ENCODE measurements around the gene STRADA. TPM values are rescaled to one million over a fixed set of nuclear protein-coding genes. Genes with fewer than 3 reads are reported as not detected.

Gene STRADA
- total and polyA plus RNA-seq, 2 of the 8 experiments (the other 6 are each of a cell fraction or from before 2014, with no cell fraction given), result 35.6 to 43.3 TPM

- Histone ChIP-seq H3K4me3 (ENCODE audit: extremely low read depth in 1 of 4, insufficient read depth in 2 of 4, low read depth in 3 of 4, low read length in 4 of 4) (no peak overlapping the region), H3K27me3 (replicated peaks in 1 of 4; ENCODE audit: control insufficient read depth in 3 of 4, extremely low read depth in 1 of 4, insufficient read depth in 3 of 4, low read length in 3 of 4) (no peaks in the 10 kb centered on the region), H4K8ac (ENCODE audit: extremely low read depth, insufficient read depth, low read length) (no peak overlapping the region), H2BK120ac (replicated peaks; ENCODE audit: low read depth, low read length) (no peak overlapping the region), H2BK5ac (ENCODE audit: low read depth, low read length) (no peak overlapping the region), H4K5ac (ENCODE audit: insufficient read length, low read depth, low read length) (no peak overlapping the region), H4K91ac (replicated peaks; ENCODE audit: insufficient read length, low read length) (no peak overlapping the region), H3K14ac (ENCODE audit: insufficient read length) (no peak overlapping the region), H3K79me1 (ENCODE audit: low read depth, low read length) (no peaks in the 10 kb centered on the region), H3K79me2 (ENCODE audit: control insufficient read depth in 1 of 2, insufficient read depth in 2 of 2, low read length in 2 of 2) (no peaks in the 10 kb centered on the region), H3K9me3 (ENCODE audit: insufficient read depth in 2 of 2, low read depth in 1 of 2, low read length in 1 of 2) (no peaks in the 10 kb centered on the region), H3K18ac (ENCODE audit: extremely low read depth, low read length) (no peak overlapping the region), H3K56ac (replicated peaks; ENCODE audit: insufficient read length, low read depth, low read length) (no peak overlapping the region), H2BK12ac (ENCODE audit: low read depth, low read length) (no peak overlapping the region), H2BK15ac (ENCODE audit: low read length) (no peak overlapping the region), H3K4ac (replicated peaks; ENCODE audit: insufficient read length, low read depth, low read length) (no peak overlapping the region), H3K4me2 (ENCODE audit: insufficient read depth in 1 of 2, low read depth in 2 of 2, low read length in 2 of 2) (no peak overlapping the region), H4K20me1 (replicated peaks in 1 of 2; ENCODE audit: control insufficient read depth in 1 of 2, insufficient read depth in 2 of 2, low read length in 2 of 2) (no peaks in the 10 kb centered on the region), H3K27ac (ENCODE audit: low read depth, low read length) (no peak overlapping the region), H3K23ac (ENCODE audit: insufficient read length) (no peak overlapping the region), H2AK5ac (ENCODE audit: low read depth, low read length) (no peak overlapping the region), H3K23me2 (ENCODE audit: low read depth, low read length) (no peaks in the 10 kb centered on the region), H3K36me3 (ENCODE audit: control insufficient read depth in 2 of 4, insufficient read depth in 4 of 4, low read length in 3 of 4) (no peaks in the 10 kb centered on the region), H3K4me1 (replicated peaks in 1 of 4; ENCODE audit: control insufficient read depth in 3 of 4, insufficient read depth in 4 of 4, low read length in 3 of 4) (peaks cover 3 to 13% (median 6%) of the 10 kb centered on the region in 4 experiments; a peak in 6 of 7 replicates), H2BK20ac (ENCODE audit: low read length) (no peak overlapping the region), H2AFZ (ENCODE audit: low read length) (no peak overlapping the region), H3K9ac (replicated peaks in 1 of 4; ENCODE audit: extremely low read depth in 1 of 4, low read depth in 3 of 4, low read length in 3 of 4) (no peak overlapping the region)
- CTCF ChIA-PET (ENCODE audit: partially characterized antibody), result interaction anchor here (1.1 kb wide), 1 partner anchor 66 kb away, joined by 3 read pairs; no protein-coding TSS in a partner anchor
- WGBS, 2 experiments (ENCODE audit: extremely low coverage in 1 of 2, insufficient coverage in 1 of 2, insufficient read length in 1 of 2, insufficient replicate concordance in 2 of 2, low coverage in 1 of 2, low lambda C conversion rate in 2 of 2, missing lambda C conversion rate in 1 of 2), result 93% methylated on average over 2 of the region's 2 CpGs; no CpG with 5 or more reads in 1 of the 2 experiments
- POLR2A ChIA-PET (ENCODE audit: partially characterized antibody), result no interaction called here
- DNase-seq (ENCODE audit: low read depth in 1 of 2, low spot score in 2 of 2), result no peak
- no peak for FAIRE-seq
- TF ChIP-seq ATF2 (IDR thresholded peaks at IDR 0.05; ENCODE audit: low read length), result no peak
- no peak for TF ChIP-seq BCL11A (IDR thresholded peaks at IDR 0.05; ENCODE audit: low read depth in 2 of 2, low read length in 2 of 2)
- TF ChIP-seq SP1 (IDR thresholded peaks at IDR 0.05; ENCODE audit: low read depth, low read length), result no peak
- TF ChIP-seq CBX8 (IDR thresholded peaks at IDR 0.05; ENCODE audit: borderline replicate concordance, low read depth, low read length), result no peak
- TF ChIP-seq CBX5 (IDR thresholded peaks at IDR 0.05; ENCODE audit: low read depth, low read length), result no peak
- no peak for TF ChIP-seq HDAC6 (IDR thresholded peaks at IDR 0.05; ENCODE audit: low read depth, low read length)
- TF ChIP-seq, protein P1, sequence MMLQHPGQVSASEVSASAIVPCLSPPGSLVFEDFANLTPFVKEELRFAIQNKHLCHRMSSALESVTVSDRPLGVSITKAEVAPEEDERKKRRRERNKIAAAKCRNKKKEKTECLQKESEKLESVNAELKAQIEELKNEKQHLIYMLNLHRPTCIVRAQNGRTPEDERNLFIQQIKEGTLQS (IDR thresholded peaks at IDR 0.05; ENCODE audit: insufficient read depth, low read depth, low read length), result no peak
- TF ChIP-seq CEBPB (IDR thresholded peaks at IDR 0.05; ENCODE audit: low read depth, low read length), result no peak
- TF ChIP-seq POLR2A (IDR thresholded peaks at IDR 0.05; ENCODE audit: control extremely low read depth in 1 of 2, low read depth in 2 of 2, low read length in 2 of 2), result no peak
- TF ChIP-seq CHD1 (IDR thresholded peaks at IDR 0.05; ENCODE audit: low read depth, low read length), result no peak
These were observed 68.7 kb downstream of the STRADA start for GRCh38 chr17:63672856-63673255.

Measured in H1 (cell line).